GM18526 (cell line): ENCODE data around the gene WHAMM.

Source experiments
- POLR2A ChIP-seq: IDR thresholded peaks from 3 replicates; pipeline ENCODE4 v1.6.1; 2011; ENCODE audit not compliant: insufficient read length; ENCODE audit errors: extremely low read depth

WHAMM gene

DNA sequence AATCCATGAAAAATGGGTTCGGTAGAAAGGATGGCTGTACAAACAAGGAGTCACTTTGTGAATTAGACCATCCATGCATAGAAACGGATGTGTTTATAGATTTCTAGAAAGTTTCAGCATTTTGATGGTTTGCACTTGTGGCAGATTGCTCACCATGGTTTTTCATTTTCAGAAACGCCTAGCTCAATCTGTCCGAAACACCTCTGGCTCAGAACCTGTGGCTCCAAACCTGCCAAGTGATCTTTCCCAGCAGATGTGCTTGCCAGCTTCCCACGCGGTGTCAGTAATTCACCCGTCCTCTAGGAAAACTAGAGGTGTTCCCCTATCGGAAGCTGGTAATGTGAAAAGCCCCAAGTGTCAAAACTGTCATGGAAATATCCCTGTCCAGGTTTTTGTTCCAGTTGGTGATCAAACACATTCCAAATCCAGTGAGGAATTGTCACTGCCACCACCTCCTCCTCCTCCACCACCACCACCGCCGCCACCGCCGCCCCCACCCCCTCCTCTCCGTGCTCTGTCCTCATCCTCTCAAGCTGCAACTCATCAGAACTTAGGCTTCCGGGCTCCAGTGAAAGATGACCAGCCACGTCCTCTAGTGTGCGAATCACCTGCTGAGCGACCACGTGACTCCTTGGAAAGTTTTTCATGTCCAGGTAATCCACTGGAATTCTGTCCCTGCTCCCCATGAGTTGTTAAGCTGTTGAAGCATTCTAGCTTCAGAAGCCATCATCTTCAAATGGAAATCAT lies 21.2 kb downstream of the WHAMM start:
- TF ChIP-seq POLR2A, result no peak

DNA sequence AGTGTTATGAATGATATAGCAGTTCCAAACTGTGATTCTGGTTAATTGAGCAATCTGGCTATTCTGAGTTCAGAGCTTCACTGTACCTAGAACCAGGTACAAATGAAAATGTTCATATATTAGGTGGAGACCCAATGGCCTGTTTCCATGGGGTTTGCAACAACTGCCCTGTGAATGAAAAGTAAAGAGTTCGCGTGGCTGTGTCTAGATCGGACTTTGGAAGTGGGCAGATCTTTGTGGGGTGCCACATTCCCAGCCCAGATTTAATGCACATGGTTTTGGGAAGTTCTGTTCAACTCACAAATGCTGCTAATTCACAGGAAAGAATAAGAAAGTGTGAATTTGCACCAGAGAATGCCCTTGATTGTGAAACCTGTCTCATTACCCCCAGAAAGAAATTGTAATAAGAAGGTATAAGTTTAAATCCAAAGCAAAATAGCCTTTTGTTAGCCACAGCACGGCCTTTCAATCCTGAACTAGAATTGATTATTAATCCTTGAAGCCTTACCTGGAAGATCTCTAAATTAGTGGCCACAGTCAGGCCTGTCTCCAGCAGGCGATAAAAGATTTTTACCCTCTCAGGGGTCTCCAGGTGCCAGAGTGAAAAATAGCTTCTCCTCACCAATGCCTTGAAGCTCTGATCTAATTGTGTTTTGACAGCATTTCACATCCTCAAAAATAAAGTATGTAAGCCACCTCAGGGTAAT lies 22.6 kb downstream of the WHAMM start:
- TF ChIP-seq POLR2A, result no peak

- TF ChIP-seq POLR2A, result no peak
Measured at GRCh38 chr15:82832601-82833361, 23.4 kb downstream of the WHAMM start.

DNA sequence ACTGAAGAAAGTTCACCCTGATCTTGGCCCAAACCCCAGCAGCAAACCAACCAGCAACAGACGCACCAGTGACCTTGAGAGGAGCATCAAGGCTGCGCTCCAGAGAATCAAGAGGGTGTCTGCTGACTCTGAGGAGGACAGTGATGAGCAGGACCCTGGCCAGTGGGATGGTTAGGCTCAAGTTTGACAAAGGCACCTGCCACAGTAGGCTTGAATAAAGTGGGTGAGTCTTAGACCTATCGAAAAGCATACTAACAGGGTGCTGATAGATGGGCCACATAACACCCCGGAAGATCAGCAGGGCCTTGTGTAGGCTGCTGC lies 23.9 kb downstream of the WHAMM start:
- TF ChIP-seq POLR2A, result no peak

DNA sequence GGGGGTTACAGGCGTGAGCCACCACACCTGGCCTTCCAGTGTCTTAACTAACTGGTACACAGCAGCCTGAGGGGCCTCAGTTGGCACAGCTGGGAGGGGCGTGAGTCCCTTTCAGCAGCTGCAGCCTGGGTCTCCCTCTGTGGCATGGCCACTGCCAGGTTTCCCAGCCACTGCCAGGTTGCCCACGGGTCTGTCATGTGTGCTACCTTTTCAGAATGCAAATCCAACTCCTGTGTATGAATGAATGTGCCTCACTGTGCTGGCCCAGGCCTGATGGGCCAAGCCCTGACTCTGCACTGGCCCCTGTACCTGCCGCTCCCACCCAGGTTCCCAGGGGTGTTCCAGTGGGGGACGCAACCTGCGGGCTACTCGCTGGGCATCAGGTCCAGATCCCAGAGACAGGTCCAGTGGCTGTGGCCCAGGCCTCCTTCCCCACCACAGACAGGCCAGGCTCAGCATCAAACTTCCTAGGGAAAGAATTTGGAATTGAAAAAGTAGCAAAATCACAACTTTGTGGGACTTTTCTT lies 26.0 kb downstream of the WHAMM start:
- TF ChIP-seq POLR2A, result no peak

DNA sequence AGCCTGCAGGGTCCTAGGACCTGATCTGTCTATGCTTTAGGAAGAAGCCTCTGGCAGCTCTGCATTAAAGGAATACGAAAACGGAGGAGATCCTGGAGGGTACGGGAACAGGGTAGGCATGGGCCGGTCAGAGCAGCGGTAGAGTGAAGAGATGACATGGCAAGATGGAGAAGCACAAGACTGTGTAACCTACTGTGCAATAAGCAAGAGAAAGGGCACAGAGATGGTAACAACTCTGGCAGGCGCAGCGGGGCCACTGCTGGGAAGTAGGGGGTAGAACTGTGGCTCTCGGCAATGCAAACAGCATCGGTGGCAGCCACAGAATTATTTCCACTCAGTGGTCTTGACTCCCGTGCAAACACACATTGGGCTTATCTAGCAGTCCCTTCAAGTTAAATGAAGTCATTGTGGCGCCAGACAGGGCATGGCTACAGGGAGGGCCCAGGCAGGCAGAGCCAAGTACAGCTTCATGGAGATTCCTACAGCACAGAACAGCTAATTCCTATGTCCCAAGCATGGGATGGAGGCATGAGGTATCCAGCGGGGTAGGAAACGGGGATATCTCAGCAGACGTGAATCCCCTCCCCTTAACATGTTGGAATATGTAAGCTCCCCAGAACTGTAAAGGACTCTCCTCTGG lies 28.8 kb downstream of the WHAMM start:
- no peak for TF ChIP-seq POLR2A

DNA sequence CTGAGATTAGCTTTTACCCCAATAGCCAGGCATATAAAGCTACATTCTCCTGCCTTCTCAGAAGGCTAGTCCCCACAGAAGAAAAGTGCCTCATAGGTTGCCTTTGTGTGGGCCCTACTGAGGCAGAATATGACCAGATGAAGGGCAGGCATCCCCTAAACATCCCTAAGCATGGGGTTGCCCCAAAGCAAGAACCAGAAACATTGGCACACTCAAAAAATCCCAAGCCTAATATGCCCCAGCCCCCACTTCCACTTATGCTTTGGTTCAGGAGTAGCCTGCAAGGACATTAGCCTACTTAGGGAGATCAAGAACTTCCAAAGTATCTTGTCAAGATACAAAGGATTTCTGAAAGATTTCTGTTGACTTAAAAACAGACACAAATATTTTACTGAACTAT lies 29.7 kb downstream of the WHAMM start:
- no peak for TF ChIP-seq POLR2A

- TF ChIP-seq POLR2A, result no peak
Measured at GRCh38 chr15:82840166-82840565, 30.7 kb downstream of the WHAMM start.

- TF ChIP-seq POLR2A, result no peak
Measured at GRCh38 chr15:82843566-82843965, 34.1 kb downstream of the WHAMM start.

GRCh38 chr15:82845686-82846085 lies 36.3 kb downstream of the WHAMM start:
- no peak for TF ChIP-seq POLR2A

DNA sequence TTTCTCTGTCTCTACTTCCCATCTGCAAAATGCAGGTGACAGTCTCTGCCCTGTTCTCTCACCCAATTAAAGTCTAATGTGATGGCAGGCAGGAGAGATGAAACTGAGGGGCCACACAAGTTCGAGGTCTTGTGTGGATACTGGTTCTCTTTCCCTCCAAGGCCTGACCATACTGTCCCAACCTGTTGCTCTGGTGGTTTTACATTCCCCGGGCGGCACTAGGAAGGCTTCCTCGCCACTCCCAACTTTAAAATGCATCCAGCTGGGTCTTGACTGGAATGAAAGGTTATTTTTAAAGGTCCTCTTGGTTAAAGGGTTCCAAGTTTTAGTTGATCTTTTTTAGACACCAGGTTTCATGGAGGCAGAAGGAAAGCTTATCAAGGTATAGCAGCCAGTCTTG lies 37.2 kb downstream of the WHAMM start:
- TF ChIP-seq POLR2A, result no peak

GRCh38 chr15:82847703-82848102 lies 38.3 kb downstream of the WHAMM start:
- no peak for TF ChIP-seq POLR2A

DNA sequence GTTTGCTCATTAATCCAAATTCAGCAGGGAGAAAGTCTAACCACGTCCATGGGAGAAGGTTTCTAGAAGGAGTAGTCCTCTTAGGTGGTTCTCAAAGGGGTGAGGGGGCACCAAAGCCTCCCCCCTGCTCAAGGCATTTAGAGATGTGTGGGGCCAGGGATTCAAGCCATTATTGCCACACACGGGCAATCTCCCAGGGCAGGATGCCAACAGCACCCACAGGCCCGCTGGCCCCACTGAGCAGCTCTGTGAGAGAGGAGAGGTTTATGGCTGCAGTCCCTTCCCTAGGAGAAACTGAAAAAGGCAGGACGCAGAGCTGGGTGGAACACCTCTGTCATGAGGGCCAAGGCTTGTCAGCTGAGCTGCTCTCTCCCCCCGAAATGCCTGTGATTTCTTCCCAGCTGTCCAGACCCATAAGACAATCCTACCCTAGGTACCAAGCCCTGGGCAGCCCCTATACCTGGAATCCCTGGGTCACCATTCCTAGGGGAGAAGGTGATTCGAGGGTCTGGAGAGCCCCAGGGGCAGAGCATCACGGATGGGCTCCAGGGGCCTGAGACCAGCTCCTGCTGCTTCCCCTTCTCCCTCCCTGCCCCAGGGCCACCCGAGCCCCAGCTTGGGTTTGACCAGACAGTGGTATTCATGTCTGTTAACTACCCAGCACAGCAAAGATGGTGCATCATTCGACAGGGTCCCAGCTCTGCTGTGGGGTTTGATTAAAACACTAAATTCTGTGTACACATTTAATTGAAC lies 39.0 kb downstream of the WHAMM start:
- TF ChIP-seq POLR2A, result no peak

- no peak for TF ChIP-seq POLR2A
Measured at GRCh38 chr15:82849556-82850512, 40.4 kb downstream of the WHAMM start.
